Gastroesophageal sphincter (tissue), 4 donors: ENCODE data around the gene OR8B3. TPM values are rescaled to one million over a fixed set of nuclear protein-coding genes. Genes with fewer than 3 reads are reported as not detected.

ENCODE experiments used
- ATAC-seq: fragments of 150-250 bp; one replicate; pipeline ENCODE4 v1.9.1; 2016; ENCODE audit warnings: mild to moderate bottlenecking, moderate library complexity
- H3K27ac ChIP-seq, 4 donors: fragments of 200-600 bp; sonication (generic) in 3 of 4; 1 replicate in 3 of 4; 2 replicates in 1 of 4; pipeline ENCODE4 v1.5.1; 2016 to 2019
- H3K27me3 ChIP-seq: fragments of 200-600 bp; sonication (generic); one replicate; pipeline ENCODE4 v1.5.1; 2019
- H3K36me3 ChIP-seq, 2 donors: fragments of 200-600 bp; sonication (generic); one replicate each; pipeline ENCODE4 v1.5.1; 2019; ENCODE audit warnings: control low read depth in 1 of 2
- H3K4me1 ChIP-seq, 3 donors: fragments of 200-600 bp; sonication (generic); 1 replicate in 2 of 3; 2 replicates in 1 of 3; pipeline ENCODE4 v1.5.1; 2016 to 2019; ENCODE audit warnings: control low read depth in 2 of 3
- H3K4me3 ChIP-seq, 2 donors: fragments of 200-600 bp; sonication (generic); one replicate each; pipeline ENCODE4 v1.5.1; 2019; ENCODE audit warnings: mild to moderate bottlenecking in 1 of 2, moderate library complexity in 1 of 2
- H3K9me3 ChIP-seq, 3 donors: fragments of 200-600 bp; sonication (generic); one replicate each; pipeline ENCODE4 v1.5.1; 2017 to 2019; ENCODE audit warnings: control low read depth in 2 of 3
- CTCF ChIP-seq, 4 experiments: fragments of 200-600 bp in 2 of 4; fragments of 450-650 bp in 2 of 4; sonication (generic) in 1 of 4; IDR thresholded peaks; one replicate each; pipeline ENCODE4 v1.5.1; 2017 to 2019; ENCODE audit warnings: antibody characterized with exemption in 4 of 4, mild to moderate bottlenecking in 2 of 4, moderate library complexity in 2 of 4
- EP300 ChIP-seq: sonication (generic); formaldehyde crosslinking; IDR thresholded peaks from one replicate; pipeline ENCODE4 v1.6.1; 2017; ENCODE audit warnings: antibody characterized with exemption, mild to moderate bottlenecking
- POLR2A ChIP-seq, 2 donors: fragments of 450-650 bp; IDR thresholded peaks; one replicate each; pipeline ENCODE4 v1.6.1; 2017; ENCODE audit warnings: antibody characterized with exemption in 2 of 2, mild to moderate bottlenecking in 2 of 2, moderate library complexity in 1 of 2
- POLR2AphosphoS5 ChIP-seq: sonication (generic); formaldehyde crosslinking; IDR thresholded peaks from one replicate; pipeline ENCODE4 v1.6.1; 2017; ENCODE audit warnings: antibody characterized with exemption
- WGBS, 2 donors: methylation state at CpG; one replicate each; pipeline ENCODE4 v1.1.5; 2018; ENCODE audit warnings: low coverage in 1 of 2; 5-methylcytosine and 5-hydroxymethylcytosine counted together
- total RNA-seq, 4 donors: library from RNA; depleted of rRNA; stranded (reverse); fragments of >200 nt; gene quantifications; one replicate each; pipeline ENCODE4 v1.1.0, GENCODE V29; 2016

Gene OR8B3
- total RNA-seq, 4 donors from 2014 or later, result not detected

- no peak for ATAC-seq
- H3K27ac ChIP-seq, result no peak overlapping the region
- no peak for TF ChIP-seq EP300
- TF ChIP-seq POLR2A (IDR thresholded peaks at IDR 0.05), result no peak
- no peak for TF ChIP-seq POLR2AphosphoS5
- TF ChIP-seq CTCF (IDR thresholded peaks at IDR 0.05), result no peak
- no peaks in the 10 kb centered on the region for H3K9me3 ChIP-seq
- no peak overlapping the region for H3K4me3 ChIP-seq
- WGBS, 2 donors, result 88% methylated on average over 4 of the region's 7 CpGs; no CpG with 5 or more reads in 1 of the 2 donors
- H3K27me3 ChIP-seq, result peaks cover 5% of the 10 kb centered on the region
- H3K4me1 ChIP-seq, result no peaks in the 10 kb centered on the region
- no peaks in the 10 kb centered on the region for H3K36me3 ChIP-seq
These were observed 42.7 kb upstream of the OR8B3 start for GRCh38 chr11:124441519-124441918.

- Histone ChIP-seq H3K27me3 (peaks cover 5% of the 10 kb centered on the region), H3K36me3 (no peaks in the 10 kb centered on the region)
- no peak for ATAC-seq
These were observed 42.3 kb upstream of the OR8B3 start for GRCh38 chr11:124441081-124441480.

GRCh38 chr11:124440608-124441007 lies 41.8 kb upstream of the OR8B3 start:
- H3K27ac ChIP-seq, result no peak overlapping the region
- 73 to 83% methylated on average over 3 to 4 of the region's 4 CpGs for WGBS, 2 donors
- H3K4me1 ChIP-seq, result no peaks in the 10 kb centered on the region
- no peak overlapping the region for H3K4me3 ChIP-seq
- H3K9me3 ChIP-seq, result no peaks in the 10 kb centered on the region
- no peaks in the 10 kb centered on the region for H3K36me3 ChIP-seq
- H3K27me3 ChIP-seq, result peaks cover 5% of the 10 kb centered on the region
- no peak for ATAC-seq
- no peak for TF ChIP-seq POLR2AphosphoS5
- TF ChIP-seq CTCF (IDR thresholded peaks at IDR 0.05), result no peak
- TF ChIP-seq EP300, result no peak

More at GRCh38 chr11:124441081-124441480, 42.3 kb upstream of the OR8B3 start:
- Histone ChIP-seq H3K4me3 (no peak overlapping the region), H3K4me1 (no peaks in the 10 kb centered on the region), H3K27ac (no peak overlapping the region), H3K9me3 (no peaks in the 10 kb centered on the region)
- TF ChIP-seq EP300 (no peak), POLR2A (IDR thresholded peaks at IDR 0.05) (no peak), POLR2AphosphoS5 (no peak), CTCF (IDR thresholded peaks at IDR 0.05) (no peak)
- WGBS, 2 donors, result 50% methylated on average over 1 of the region's 5 CpGs; no CpG with 5 or more reads in 1 of the 2 donors

- H3K9me3 ChIP-seq, result peaks cover 0 to 10% (median 0%) of the 10 kb centered on the region in 3 donors
- no peaks in the 10 kb centered on the region for H3K27me3 ChIP-seq
- no peak overlapping the region for H3K27ac ChIP-seq
- no peaks in the 10 kb centered on the region for H3K4me1 ChIP-seq
- WGBS, 2 donors, result 42 to 91% methylated on average over 1 to 2 of the region's 2 CpGs
- no peak for ATAC-seq
- TF ChIP-seq EP300 (no peak), POLR2A (IDR thresholded peaks at IDR 0.05) (no peak), POLR2AphosphoS5 (no peak), CTCF (IDR thresholded peaks at IDR 0.05) (no peak)
- no peaks in the 10 kb centered on the region for H3K36me3 ChIP-seq
- no peak overlapping the region for H3K4me3 ChIP-seq
These were observed 35.9 kb upstream of the OR8B3 start for GRCh38 chr11:124434699-124435098.

- Histone ChIP-seq H3K27me3 (no peaks in the 10 kb centered on the region), H3K9me3 (peaks cover 0 to 13% (median 0%) of the 10 kb centered on the region in 3 donors), H3K27ac (no peak overlapping the region), H3K4me3 (no peak overlapping the region), H3K4me1 (no peaks in the 10 kb centered on the region), H3K36me3 (no peaks in the 10 kb centered on the region)
- no peak for TF ChIP-seq POLR2A (IDR thresholded peaks at IDR 0.05)
- TF ChIP-seq CTCF (IDR thresholded peaks at IDR 0.05), result no peak
- TF ChIP-seq POLR2AphosphoS5, result no peak
- TF ChIP-seq EP300, result no peak
- WGBS, 2 donors, result 70 to 81% methylated on average over 2 of the region's 2 CpGs
- no peak for ATAC-seq
These were observed 30.8 kb upstream of the OR8B3 start for GRCh38 chr11:124429599-124429998.
